HTERT RPE-1 (cell line): ENCODE measurements around the gene C2orf42.
"Not testable (repeated sequence)": the region's sequence is repeated elsewhere in the genome, so short reads cannot be mapped to it uniquely, and the experiment has no call there.

ENCODE experiments used
- in situ Hi-C: fragments of 300-500 bp; cut with MboI; formaldehyde crosslinking; loops from 4 replicates; pipeline ENCODE4 v1.14.3; 2020; ENCODE audit warnings: low sequenced_read_pairs

The C2orf42 gene

GRCh38 chr2:70132244-70133126 is 58.3 kb downstream of the C2orf42 start:
- in situ Hi-C loops = no loop called here

DNA sequence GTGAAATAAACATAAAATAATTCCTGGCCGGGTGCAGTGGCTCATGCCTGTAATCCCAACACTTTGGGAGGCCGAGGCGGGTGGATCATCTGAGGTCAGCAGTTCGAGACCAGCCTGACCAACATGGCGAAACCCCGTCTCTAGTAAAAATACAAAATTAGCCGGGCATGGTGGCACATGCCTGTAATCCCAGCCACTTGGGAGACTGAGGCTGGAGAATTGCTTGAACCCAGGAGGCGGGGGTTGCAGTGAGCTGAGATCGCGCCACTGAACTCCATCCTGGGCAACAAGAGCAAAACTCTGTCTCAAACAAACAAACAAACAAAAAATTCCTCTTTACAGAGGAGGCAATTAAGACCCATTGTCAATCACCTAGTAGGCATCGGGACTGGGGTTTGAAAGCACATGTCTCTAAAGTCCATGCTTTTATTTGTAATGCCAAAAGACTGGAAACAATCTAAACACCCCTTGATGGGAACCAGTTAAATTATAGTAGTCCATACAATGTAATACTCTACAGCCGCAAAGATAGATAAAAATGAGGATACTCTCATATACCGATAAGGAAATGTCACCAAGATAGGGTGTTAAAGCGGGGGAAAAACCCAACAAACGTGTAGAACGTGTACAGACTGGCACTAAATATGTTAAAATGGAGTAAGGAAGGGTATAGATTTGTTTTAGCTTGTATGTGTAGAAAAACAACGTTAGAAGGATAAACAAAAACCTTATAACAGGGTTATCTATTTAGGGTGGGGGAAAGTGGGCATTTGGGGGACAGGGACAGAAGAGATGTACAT is 59.3 kb downstream of the C2orf42 start:
- in situ Hi-C loops = not testable (repeated sequence)

DNA sequence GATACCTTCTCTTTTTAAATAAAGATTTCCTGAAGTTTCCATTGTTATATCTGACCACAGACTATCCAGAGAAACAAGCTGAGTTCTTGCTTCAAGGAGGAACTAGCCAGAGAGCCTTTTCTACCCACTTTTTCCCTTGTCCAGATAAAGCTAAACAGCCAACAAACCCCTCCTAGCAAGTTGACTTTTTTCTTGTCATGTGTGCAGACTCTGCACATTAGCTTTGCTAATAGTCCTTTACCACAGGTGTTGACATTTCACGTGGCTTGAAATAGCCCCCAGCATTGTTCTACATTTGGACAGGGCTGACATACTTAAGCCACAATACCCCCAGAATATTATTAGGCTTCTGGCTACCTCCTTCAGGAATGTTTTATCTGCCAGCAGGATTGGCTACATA is 62.8 kb downstream of the C2orf42 start:
- in situ Hi-C loops = no loop called here

DNA sequence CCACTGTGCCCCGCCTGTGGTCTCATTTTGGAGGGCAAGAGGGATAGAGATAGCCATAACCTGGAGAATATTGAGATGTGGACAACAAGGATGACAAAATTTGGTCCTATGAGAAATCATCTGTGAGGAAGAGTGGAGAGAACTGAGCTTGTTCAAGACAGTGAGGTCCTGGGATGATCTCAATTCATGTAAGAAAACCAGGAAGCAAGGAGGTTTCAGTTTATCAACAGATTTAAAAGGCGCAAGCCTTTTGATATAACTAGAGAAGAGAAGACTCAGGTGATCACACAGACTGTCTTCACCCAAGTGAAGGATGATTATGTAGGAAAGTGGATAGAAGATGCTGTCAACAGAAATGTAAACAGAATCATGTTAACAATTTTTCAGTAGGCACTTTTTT is 64.4 kb downstream of the C2orf42 start:
- in situ Hi-C loops = no loop called here

GRCh38 chr2:70125498-70125898 is 65.3 kb downstream of the C2orf42 start:
- in situ Hi-C loops = no loop called here

GRCh38 chr2:70124983-70125480 is 65.8 kb downstream of the C2orf42 start:
- in situ Hi-C loops = no loop called here

- in situ Hi-C loops = no loop called here
Observed at GRCh38 chr2:70123829-70124116, 67.0 kb downstream of the C2orf42 start.

DNA sequence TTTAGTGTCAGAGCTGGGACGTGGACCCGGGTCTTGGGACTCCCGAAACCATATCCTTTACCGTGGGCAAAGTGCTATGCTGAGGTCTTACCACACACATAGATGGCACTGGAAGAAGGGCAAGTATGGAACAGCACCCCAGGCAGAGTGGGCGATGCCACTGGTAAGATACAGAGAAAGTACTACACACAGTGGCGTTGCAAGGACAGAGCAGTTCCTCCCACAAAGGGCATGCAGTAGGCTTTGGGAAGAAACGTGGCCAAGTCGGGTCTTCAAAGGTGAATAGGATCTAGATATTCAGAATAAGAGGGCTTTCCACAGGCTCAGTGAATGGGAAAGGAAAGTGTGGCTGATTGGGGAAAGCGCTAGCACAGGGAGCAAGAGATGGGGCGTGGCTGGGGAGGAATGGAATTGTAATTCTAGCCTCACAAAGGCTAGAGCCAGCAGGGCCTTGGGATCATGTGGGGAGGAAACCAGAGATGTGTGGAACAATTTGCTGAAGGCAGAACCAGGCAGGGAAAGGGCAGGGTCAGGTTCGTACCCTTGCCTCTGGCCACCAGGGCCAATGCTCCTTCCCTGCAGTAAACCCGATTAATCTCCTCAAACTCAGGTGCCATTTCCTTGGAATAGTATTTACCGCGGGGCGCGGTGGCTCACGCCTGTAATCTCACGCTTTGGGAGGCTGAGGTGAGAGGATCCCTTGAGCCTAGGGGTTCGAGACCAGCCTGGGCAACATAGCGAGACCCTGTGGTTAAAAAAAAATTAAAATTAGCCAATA is 67.6 kb downstream of the C2orf42 start:
- in situ Hi-C loops = no loop called here

GRCh38 chr2:70122470-70122869 is 68.3 kb downstream of the C2orf42 start:
- in situ Hi-C loops = no loop called here

DNA sequence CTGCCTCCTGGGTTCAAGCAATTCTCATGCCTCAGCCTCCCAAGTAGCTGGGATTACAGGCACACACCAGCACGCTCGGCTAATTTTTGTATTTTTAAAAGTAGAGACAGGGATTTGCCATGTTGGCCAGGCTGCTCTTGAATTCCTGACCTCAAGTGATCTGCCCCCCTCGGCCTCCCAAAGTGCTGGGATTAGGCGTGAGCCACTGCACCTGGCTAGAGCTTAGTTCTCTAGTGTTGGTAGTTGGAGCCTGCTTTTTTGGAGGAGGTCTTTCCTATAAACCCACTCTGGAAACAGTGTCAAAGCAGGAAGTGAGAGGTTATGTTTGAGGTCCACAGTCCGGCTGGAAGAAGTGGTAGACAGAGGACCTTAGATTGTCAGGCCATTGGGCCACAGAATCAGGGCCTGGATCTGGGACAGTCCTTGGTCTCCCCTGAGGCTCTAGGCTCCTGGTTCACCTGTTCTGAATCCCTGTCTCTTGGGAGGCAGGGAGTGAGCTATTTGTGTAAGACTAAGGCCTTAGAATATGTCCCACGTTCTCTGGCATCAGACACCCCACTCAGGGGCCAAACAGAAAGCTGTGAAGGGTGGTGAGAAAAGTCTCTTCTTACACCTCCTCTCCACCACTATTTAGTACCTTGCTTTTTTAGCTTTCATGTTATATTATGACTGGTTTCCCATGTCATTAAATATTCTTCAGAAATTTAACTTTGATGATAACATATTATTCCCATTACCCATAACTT is 69.0 kb downstream of the C2orf42 start:
- in situ Hi-C loops = no loop called here

DNA sequence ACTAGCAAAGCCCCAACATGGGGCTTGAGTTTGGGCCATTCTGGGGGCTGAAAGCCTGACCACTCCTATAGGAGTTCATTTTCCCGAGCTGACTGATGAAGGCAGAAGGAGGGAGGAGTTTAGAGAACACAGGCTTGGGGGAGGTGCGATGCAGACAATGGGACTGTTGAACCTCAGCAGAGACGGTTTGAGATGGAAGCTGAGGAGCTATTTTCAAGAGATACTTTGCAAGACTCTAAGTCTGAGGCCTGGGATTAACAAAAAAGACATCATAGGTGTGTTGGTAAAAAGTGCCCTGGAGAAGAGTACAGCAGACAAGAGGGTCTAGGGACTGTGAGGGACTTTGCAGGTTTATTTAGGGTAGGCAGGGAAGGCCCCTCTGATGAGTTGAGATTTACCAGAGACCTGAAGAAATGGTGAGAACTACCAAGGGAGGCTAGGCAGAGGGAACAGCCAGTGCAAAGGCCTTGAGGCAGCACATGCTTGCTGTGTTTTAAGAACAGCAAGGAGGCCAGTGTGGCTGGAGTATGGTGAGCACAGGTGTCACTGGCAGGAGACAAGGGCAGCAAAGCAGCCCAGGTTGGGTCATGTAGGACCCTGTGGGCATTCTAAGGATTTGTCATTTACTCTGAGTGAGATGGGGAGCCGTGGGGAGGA is 71.9 kb downstream of the C2orf42 start:
- in situ Hi-C loops = no loop called here

DNA sequence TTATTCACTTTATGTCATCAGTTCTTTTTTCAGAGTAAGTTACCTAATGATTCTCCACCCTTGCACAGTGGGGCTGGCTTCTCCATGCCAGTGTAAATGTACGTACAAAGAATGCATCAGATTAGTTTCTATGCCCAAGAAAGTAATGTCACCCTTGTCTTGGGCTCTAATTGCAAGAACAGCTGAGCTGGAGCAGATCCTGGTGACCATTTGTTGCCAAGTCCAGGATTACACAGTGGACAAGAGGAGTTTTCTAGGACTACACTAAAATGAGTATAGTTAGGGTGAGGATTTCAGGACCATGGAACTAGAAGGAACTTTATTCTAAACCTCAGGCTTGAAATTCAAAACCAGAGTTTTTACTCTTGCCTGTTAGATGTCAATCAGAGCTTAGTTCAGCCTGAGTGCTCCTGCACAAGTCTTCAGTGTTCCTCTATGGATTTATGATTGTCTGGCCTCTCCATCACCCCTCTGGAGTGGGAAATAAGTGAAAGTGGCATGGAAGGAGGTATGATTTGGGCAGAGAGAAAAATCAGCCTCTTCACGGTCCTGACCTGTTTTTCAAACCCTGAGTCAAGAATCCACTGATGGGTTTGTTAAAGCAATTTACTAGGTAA is 73.8 kb downstream of the C2orf42 start:
- in situ Hi-C loops = no loop called here

DNA sequence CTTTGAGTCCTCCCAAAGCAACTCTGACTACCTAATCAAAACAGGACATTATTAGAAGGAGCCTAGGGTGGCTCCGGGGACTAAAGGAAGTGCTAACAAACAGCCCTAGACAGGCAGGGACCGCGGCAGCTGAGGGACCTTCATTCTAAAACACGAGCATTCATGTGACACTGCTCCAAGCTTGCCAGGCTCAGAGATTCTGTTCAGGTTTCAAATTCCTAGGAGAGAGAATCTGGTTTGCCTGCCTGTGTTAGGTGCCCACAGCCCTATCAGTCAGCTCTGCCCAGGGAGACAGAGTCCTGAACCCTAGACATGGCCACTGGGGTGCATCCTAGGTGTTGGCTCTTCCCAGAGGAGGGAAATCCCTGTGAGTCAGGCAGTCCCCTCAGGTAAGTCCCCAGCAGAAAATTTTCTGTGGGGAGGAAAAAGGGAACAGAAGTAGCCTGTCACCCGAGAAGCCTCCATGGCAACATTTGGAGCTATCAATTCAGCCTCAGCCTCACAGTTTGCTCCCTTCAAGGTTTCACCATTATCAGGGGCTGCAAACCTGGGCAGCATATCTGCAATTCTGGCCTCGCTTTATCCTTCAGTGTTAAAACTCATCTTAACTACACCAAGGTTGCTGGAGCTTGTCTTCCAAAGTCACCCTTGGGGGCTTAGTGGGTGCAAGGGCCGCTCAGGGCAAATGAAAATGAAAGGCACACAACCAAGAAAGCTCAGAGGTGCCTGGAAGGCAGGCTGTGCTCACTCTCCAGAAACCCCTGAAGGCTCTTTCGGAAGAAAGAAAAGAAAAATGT is 75.0 kb downstream of the C2orf42 start:
- in situ Hi-C loops = no loop called here

DNA sequence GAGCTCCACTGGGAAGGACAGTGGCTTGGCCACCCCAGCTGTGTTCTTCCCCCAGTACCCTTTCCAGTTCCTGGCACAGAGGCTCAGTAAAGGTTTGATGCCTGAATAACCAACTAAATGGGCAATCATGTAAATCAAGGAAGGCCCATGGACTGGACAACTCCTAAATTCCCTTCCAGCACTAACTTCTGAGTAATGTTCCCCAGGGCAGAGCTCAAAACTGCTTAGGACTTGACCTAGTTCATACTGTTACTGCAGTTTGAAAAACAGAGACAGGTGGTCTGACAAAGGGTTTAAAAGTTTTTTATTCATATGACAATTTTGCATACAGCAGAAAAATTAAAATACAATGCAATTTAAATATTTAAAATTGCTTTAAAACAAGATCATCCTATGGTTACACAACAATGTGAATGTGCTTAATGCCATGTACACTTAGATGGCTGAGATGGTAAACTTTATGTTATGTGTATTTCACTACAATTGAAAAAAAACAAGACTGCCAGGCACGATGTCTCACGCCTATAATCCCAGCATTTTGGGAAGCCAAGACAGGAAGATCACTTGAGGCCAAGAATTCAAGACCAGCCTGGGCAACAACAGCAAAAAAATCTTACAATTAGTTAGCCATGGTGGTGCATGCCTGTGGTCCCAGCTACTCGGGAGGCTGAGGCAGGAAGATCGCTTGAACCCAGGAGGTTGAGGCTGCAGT is 77.3 kb downstream of the C2orf42 start:
- in situ Hi-C loops = no loop called here

- in situ Hi-C loops = no loop called here
Observed at GRCh38 chr2:70111752-70112591, 78.8 kb downstream of the C2orf42 start.

DNA sequence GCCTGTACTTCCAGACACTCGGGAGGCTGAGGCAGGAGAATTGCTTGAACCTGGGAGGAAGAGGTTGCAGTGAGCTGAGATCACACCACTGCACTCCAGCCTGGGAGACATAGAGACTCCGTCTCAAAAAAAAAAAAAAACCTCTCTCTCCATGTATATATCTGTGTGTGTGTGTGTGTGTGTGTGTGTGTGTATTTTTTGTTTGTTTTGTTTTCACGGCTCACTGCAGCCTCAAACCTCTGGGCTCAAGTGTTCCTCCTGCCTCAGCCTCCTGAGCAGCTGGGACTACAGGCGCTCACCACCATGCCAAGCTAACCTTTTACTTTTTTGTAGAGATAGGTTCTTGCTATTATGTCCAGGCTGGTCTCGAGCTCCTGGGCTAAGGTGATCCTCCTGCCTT is 80.4 kb downstream of the C2orf42 start:
- in situ Hi-C loops = not testable (repeated sequence)

DNA sequence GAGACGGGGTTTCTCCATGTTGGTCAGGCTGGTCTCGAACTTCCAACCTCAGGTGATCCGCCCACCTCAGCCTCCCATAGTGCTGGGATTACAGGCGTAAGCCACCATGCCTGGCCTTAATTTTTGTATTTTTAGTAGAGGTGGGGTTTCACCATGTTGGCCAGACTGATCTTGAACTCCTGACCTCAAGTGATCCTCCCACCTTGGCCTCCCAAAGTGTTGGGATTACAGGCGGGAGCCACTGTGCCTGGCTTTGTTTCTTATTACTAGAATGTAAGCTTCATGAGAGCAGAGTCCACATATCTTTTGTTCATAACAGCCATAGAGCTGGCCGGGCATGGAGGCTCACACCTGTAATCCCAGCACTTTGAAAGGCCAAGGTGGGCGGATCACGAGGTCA is 84.7 kb downstream of the C2orf42 start:
- in situ Hi-C loops = not testable (repeated sequence)
